Measurements from ENCODE around the gene C10orf90.

C10orf90 gene

GRCh38 chr10:126580873-126581647 is 89.4 kb downstream of the C10orf90 start:
- TF ChIP-seq GABPA (IDR thresholded peaks at IDR 0.05; ENCODE audit: low read depth), result no peak
- TF ChIP-seq, protein P1, sequence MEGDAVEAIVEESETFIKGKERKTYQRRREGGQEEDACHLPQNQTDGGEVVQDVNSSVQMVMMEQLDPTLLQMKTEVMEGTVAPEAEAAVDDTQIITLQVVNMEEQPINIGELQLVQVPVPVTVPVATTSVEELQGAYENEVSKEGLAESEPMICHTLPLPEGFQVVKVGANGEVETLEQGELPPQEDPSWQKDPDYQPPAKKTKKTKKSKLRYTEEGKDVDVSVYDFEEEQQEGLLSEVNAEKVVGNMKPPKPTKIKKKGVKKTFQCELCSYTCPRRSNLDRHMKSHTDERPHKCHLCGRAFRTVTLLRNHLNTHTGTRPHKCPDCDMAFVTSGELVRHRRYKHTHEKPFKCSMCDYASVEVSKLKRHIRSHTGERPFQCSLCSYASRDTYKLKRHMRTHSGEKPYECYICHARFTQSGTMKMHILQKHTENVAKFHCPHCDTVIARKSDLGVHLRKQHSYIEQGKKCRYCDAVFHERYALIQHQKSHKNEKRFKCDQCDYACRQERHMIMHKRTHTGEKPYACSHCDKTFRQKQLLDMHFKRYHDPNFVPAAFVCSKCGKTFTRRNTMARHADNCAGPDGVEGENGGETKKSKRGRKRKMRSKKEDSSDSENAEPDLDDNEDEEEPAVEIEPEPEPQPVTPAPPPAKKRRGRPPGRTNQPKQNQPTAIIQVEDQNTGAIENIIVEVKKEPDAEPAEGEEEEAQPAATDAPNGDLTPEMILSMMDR (IDR thresholded peaks at IDR 0.05; ENCODE audit: insufficient read depth, low read length), result no peak
- TF ChIP-seq, protein P2, sequence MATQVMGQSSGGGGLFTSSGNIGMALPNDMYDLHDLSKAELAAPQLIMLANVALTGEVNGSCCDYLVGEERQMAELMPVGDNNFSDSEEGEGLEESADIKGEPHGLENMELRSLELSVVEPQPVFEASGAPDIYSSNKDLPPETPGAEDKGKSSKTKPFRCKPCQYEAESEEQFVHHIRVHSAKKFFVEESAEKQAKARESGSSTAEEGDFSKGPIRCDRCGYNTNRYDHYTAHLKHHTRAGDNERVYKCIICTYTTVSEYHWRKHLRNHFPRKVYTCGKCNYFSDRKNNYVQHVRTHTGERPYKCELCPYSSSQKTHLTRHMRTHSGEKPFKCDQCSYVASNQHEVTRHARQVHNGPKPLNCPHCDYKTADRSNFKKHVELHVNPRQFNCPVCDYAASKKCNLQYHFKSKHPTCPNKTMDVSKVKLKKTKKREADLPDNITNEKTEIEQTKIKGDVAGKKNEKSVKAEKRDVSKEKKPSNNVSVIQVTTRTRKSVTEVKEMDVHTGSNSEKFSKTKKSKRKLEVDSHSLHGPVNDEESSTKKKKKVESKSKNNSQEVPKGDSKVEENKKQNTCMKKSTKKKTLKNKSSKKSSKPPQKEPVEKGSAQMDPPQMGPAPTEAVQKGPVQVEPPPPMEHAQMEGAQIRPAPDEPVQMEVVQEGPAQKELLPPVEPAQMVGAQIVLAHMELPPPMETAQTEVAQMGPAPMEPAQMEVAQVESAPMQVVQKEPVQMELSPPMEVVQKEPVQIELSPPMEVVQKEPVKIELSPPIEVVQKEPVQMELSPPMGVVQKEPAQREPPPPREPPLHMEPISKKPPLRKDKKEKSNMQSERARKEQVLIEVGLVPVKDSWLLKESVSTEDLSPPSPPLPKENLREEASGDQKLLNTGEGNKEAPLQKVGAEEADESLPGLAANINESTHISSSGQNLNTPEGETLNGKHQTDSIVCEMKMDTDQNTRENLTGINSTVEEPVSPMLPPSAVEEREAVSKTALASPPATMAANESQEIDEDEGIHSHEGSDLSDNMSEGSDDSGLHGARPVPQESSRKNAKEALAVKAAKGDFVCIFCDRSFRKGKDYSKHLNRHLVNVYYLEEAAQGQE (IDR thresholded peaks at IDR 0.05; ENCODE audit: insufficient replicate concordance, low read depth), result no peak
- TF ChIP-seq SPI1 (IDR thresholded peaks at IDR 0.05; ENCODE audit: borderline replicate concordance, low read depth), result no peak
- TF ChIP-seq POLR2AphosphoS5 (IDR thresholded peaks at IDR 0.05; ENCODE audit: low read depth), result no peak
- no peak overlapping the region for H3K27ac ChIP-seq (replicated peaks)
- DNase-seq (ENCODE audit: low read depth in 1 of 2, low spot score in 1 of 2), result no peak
- H3K27me3 ChIP-seq (ENCODE audit: insufficient read depth, poor library complexity, severe bottlenecking), result no peaks in the 10 kb centered on the region
- no peak overlapping the region for H3K4me3 ChIP-seq (replicated peaks; ENCODE audit: insufficient read depth, low read length)

DNA sequence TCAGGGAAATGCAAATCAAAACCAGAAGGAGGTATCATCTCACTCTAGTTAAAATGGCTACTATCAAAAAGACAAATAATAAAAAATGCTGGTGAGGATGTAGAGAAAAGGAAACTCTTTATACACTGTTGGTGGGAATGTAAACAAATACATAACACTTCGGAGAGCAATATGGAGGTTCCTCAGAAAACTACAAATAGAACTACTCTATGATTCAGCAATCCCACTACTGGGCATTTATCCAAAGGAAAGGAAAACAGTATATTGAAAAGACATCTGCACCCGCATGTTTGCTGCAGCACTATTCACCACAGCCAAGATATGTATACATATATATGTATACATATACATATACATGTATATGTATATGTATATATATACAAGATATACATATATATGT is 94.2 kb downstream of the C10orf90 start:
- no peak for DNase-seq (ENCODE audit: low read depth in 1 of 2, low spot score in 1 of 2)
- TF ChIP-seq POLR2AphosphoS5 (IDR thresholded peaks at IDR 0.05; ENCODE audit: low read depth) (no peak), GABPA (IDR thresholded peaks at IDR 0.05; ENCODE audit: low read depth) (no peak)

DNA sequence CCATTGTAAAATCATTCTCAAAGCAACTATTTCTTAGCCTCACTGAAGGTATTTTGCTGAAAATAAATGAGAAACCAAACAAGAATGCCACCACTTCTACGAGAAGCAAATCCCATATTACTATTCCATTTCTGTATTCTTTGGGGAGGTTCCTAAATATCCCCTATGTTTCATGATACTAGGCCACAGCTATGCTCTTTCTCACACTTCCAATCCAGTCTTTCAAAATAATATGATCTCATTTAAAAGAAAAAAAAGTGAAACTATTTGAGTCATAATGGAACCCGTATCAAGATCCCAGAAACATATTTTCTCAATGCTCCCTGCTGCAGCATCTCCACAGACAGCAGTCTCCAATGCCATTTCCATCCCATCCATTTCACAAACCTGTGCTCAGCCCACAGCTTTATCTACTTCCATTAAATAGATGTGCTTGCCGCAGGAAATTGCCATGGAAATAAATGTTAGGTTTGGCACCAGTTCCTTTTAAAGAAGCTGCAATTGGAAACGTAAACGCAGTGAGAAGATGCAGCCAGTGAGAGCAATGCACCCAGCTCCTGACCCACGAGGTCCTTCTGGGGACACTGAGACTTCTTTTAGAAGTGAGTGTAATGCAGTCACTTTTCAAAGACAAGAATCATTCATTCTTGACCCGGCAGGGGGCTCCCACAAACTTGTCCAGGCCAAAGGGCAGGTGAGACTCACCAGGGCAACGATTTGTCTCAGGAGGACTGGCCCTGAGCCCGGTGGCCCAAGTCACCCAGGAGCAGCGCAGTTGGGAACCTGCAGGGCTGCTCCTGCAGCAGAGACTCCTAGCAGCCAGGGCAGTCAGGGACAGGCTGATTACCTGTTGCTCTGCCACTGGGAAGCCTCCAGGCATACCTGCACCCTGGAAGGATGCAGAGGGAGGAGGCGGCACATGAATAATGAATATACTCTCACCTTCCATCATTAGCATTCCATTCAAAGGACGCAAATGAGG is 99.6 kb downstream of the C10orf90 start:
- TF ChIP-seq POLR2AphosphoS5 (IDR thresholded peaks at IDR 0.05; ENCODE audit: low read depth) (no peak), GABPA (IDR thresholded peaks at IDR 0.05; ENCODE audit: low read depth) (no peak), SPI1 (IDR thresholded peaks at IDR 0.05; ENCODE audit: borderline replicate concordance, low read depth) (no peak)
- TF ChIP-seq, protein P1 (IDR thresholded peaks at IDR 0.05; ENCODE audit: insufficient read depth, low read length), result no peak
- TF ChIP-seq, protein P2 (IDR thresholded peaks at IDR 0.05; ENCODE audit: insufficient replicate concordance, low read depth), result no peak
- H3K4me3 ChIP-seq (replicated peaks; ENCODE audit: insufficient read depth, low read length), result no peak overlapping the region
- H3K27ac ChIP-seq (replicated peaks), result no peak overlapping the region
- H3K27me3 ChIP-seq (ENCODE audit: insufficient read depth, poor library complexity, severe bottlenecking), result no peaks in the 10 kb centered on the region
- no peak for DNase-seq (ENCODE audit: low read depth in 1 of 2, low spot score in 1 of 2)

More for the DNA sequence above, 94.2 kb downstream of the C10orf90 start:
- no peak overlapping the region for H3K27ac ChIP-seq (replicated peaks)
- H3K4me3 ChIP-seq (replicated peaks; ENCODE audit: insufficient read depth, low read length), result no peak overlapping the region
- H3K27me3 ChIP-seq (ENCODE audit: insufficient read depth, poor library complexity, severe bottlenecking), result no peaks in the 10 kb centered on the region

DNA sequence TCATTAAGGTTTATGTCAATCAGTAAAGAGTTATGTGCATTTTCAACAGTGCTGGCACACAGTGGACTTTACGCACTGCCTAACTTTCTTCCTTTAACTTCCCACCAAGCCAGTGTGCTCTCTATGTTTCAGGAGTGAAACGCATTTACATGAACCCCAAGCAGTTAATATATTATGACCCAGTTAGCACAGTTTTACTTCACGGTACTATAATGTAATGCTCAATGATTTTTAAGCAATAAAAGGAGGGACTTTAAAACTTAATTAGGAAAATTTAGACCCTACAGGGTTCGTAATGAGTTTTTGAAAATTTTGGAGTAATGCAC is 100.3 kb downstream of the C10orf90 start:
- no peak for DNase-seq (ENCODE audit: low read depth in 1 of 2, low spot score in 1 of 2)
- TF ChIP-seq, protein P1 (IDR thresholded peaks at IDR 0.05; ENCODE audit: insufficient read depth, low read length), result no peak
- TF ChIP-seq, protein P2 (IDR thresholded peaks at IDR 0.05; ENCODE audit: insufficient replicate concordance, low read depth), result no peak
- TF ChIP-seq POLR2AphosphoS5 (IDR thresholded peaks at IDR 0.05; ENCODE audit: low read depth) (no peak), SPI1 (IDR thresholded peaks at IDR 0.05; ENCODE audit: borderline replicate concordance, low read depth) (no peak), GABPA (IDR thresholded peaks at IDR 0.05; ENCODE audit: low read depth) (no peak)
- H3K27ac ChIP-seq (replicated peaks), result no peak overlapping the region
- H3K27me3 ChIP-seq (ENCODE audit: insufficient read depth, poor library complexity, severe bottlenecking), result no peaks in the 10 kb centered on the region
- H3K4me3 ChIP-seq (replicated peaks; ENCODE audit: insufficient read depth, low read length), result no peak overlapping the region

All from HL-60 (cell line).